AG04450 (cell line): ENCODE measurements around the gene LRMDA. TPM values are rescaled to one million over a fixed set of nuclear protein-coding genes. Genes with fewer than 3 reads are reported as not detected.

Experiments
- CTCF ChIA-PET: fragments of 300-600, 350-600 bp; formaldehyde crosslinking; extraction: SDS; loops from one replicate; lab custom pipeline; 2022; ENCODE audit warnings: antibody characterized with exemption, inconsistent platforms; lab: Charles Lee
- POLR2A ChIA-PET: fragments of 350-600 bp; formaldehyde crosslinking; extraction: SDS; loops from one replicate; lab custom pipeline; 2021; ENCODE audit warnings: antibody characterized with exemption, inconsistent platforms; lab: Yijun Ruan, JAX
- DNase-seq: peaks from one replicate; pipeline ENCODE4 v3.0.0-alpha.2; 2011; ENCODE audit warnings: low read depth, low spot score
- H3K27ac ChIP-seq: one replicate; pipeline ENCODE4 v1.5.1; 2012; ENCODE audit warnings: low read depth, low read length, control low read depth
- H3K27me3 ChIP-seq: one replicate; pipeline ENCODE4 v1.6.0; 2012; ENCODE audit warnings: low read length; ENCODE audit not compliant: control insufficient read depth, insufficient read depth
- H3K4me3 ChIP-seq: 2 replicates; pipeline ENCODE4 v1.5.1; 2011; ENCODE audit warnings: mild to moderate bottlenecking, low read depth, low read length, control low read depth
- H3K9me3 ChIP-seq: 2 replicates; pipeline ENCODE4 v1.5.1; 2012; ENCODE audit warnings: low read length; ENCODE audit not compliant: control insufficient read depth, insufficient read depth
- CTCF ChIP-seq: IDR thresholded peaks from 2 replicates; pipeline ENCODE4 v1.5.1; 2011; ENCODE audit warnings: low read depth, low read length, control low read depth, inconsistent platforms
- polyA plus RNA-seq: library from polyadenylated mRNA; depleted of rRNA; stranded (reverse); fragments of >200 nt; gene quantifications from 2 replicates; pipeline ENCODE4 v1.2.3, GENCODE V29; 2011

Gene LRMDA
- polyA plus RNA-seq, 1 experiment, result 0.12 TPM

- peaks cover 3% of the 10 kb centered on the region for H3K27me3 ChIP-seq
- CTCF ChIA-PET, result interaction anchor here (0.6 to 5.1 kb wide), 17 partner anchors 9 to 952 kb away, joined by 3 to 70 read pairs (median 6); partner anchors contain the start of gene ZNF503
- POLR2A ChIA-PET, result no interaction called here
- no peak overlapping the region for H3K27ac ChIP-seq
- no peaks in the 10 kb centered on the region for H3K9me3 ChIP-seq
- TF ChIP-seq CTCF, result no peak
- no peak overlapping the region for H3K4me3 ChIP-seq
- DNase-seq, result no peak
Measured at GRCh38 chr10:76035206-76036110, 604.0 kb downstream of the LRMDA start.

GRCh38 chr10:76036111-76036940, 604.9 kb downstream of the LRMDA start:
- Histone ChIP-seq H3K4me3 (no peak overlapping the region), H3K27me3 (peaks cover 7% of the 10 kb centered on the region), H3K9me3 (no peaks in the 10 kb centered on the region), H3K27ac (no peak overlapping the region)
- ChIA-PET CTCF (interaction anchor here (0.5 to 5.1 kb wide), 55 partner anchors 10 to 1734 kb away, joined by 3 to 70 read pairs (median 4); partner anchors contain the start of gene ZNF503), POLR2A (no interaction called here)
- DNase-seq, result peak; percentile 32
- TF ChIP-seq CTCF, result peak; percentile 97

- no peak overlapping the region for H3K27ac ChIP-seq
- H3K9me3 ChIP-seq, result no peaks in the 10 kb centered on the region
- POLR2A ChIA-PET, result no interaction called here
- no peak overlapping the region for H3K4me3 ChIP-seq
- TF ChIP-seq CTCF, result no peak
- CTCF ChIA-PET, result interaction anchor here (0.5 to 5.1 kb wide), 52 partner anchors 10 to 1733 kb away, joined by 3 to 70 read pairs (median 4); partner anchors contain the start of gene ZNF503
- no peak for DNase-seq
- peaks cover 7% of the 10 kb centered on the region for H3K27me3 ChIP-seq
Measured at GRCh38 chr10:76036962-76037361, 605.5 kb downstream of the LRMDA start.

GRCh38 chr10:76037531-76038155, 606.2 kb downstream of the LRMDA start:
- H3K27ac ChIP-seq, result no peak overlapping the region
- no peak overlapping the region for H3K4me3 ChIP-seq
- no peak for TF ChIP-seq CTCF
- H3K9me3 ChIP-seq, result no peaks in the 10 kb centered on the region
- H3K27me3 ChIP-seq, result peaks cover 7% of the 10 kb centered on the region
- POLR2A ChIA-PET, result no interaction called here
- DNase-seq, result no peak
- CTCF ChIA-PET, result interaction anchor here (0.6 to 5.1 kb wide), 10 partner anchors 10 to 948 kb away, joined by 3 to 70 read pairs (median 8); partner anchors contain the start of gene ZNF503
